ENCODE measurements around the gene RNASEL.

DNA sequence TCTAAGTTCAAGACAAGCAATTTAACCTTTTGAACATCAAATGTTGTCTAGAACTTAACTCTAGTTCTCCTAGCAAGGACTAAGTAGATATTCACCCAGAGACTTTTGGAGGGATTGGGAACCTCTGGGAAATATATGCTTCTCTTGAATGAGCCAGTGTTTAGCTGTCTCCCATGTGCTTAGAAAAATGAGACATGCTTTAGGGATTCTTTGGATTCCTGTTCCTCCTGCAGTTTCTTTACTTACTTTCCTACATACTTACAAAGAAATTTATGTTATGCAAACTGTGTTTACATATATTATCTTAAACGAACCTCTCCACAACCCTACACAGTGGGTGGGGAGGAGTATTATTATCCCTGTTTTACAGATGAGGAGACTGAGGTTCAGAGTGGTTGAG is 39.2 kb downstream of the RNASEL start:
- no peak for TF ChIP-seq POLR2AphosphoS5 (IDR thresholded peaks at IDR 0.05; ENCODE audit: low read depth, low read length)
- TF ChIP-seq SIN3A (IDR thresholded peaks at IDR 0.05; ENCODE audit: borderline replicate concordance, insufficient read depth, low read length) = no peak
- no peak for TF ChIP-seq TAF1 (IDR thresholded peaks at IDR 0.05; ENCODE audit: borderline replicate concordance, insufficient read depth, low read length)
- TF ChIP-seq, protein P1, sequence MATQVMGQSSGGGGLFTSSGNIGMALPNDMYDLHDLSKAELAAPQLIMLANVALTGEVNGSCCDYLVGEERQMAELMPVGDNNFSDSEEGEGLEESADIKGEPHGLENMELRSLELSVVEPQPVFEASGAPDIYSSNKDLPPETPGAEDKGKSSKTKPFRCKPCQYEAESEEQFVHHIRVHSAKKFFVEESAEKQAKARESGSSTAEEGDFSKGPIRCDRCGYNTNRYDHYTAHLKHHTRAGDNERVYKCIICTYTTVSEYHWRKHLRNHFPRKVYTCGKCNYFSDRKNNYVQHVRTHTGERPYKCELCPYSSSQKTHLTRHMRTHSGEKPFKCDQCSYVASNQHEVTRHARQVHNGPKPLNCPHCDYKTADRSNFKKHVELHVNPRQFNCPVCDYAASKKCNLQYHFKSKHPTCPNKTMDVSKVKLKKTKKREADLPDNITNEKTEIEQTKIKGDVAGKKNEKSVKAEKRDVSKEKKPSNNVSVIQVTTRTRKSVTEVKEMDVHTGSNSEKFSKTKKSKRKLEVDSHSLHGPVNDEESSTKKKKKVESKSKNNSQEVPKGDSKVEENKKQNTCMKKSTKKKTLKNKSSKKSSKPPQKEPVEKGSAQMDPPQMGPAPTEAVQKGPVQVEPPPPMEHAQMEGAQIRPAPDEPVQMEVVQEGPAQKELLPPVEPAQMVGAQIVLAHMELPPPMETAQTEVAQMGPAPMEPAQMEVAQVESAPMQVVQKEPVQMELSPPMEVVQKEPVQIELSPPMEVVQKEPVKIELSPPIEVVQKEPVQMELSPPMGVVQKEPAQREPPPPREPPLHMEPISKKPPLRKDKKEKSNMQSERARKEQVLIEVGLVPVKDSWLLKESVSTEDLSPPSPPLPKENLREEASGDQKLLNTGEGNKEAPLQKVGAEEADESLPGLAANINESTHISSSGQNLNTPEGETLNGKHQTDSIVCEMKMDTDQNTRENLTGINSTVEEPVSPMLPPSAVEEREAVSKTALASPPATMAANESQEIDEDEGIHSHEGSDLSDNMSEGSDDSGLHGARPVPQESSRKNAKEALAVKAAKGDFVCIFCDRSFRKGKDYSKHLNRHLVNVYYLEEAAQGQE (IDR thresholded peaks at IDR 0.05; ENCODE audit: insufficient read depth in 1 of 2, low read depth in 2 of 2, low read length in 2 of 2) = no peak
